Natural killer cell (primary cell): ENCODE results near the gene ATG10. TPM values are rescaled to one million over a fixed set of nuclear protein-coding genes. Genes with fewer than 3 reads are reported as not detected.

Experiments
- ATAC-seq, 3 donors: fragments of 150-1000 bp in 2 of 3; fragments of 200-7000 bp in 1 of 3; cut with Tn5 transposase; 1 replicate in 1 of 3; 2 replicates in 2 of 3; pipeline ENCODE4 v1.10.0; 2021; ENCODE audit warnings: mild to moderate bottlenecking in 2 of 3, moderate library complexity in 2 of 3
- DNase-seq, 2 donors: peaks; one replicate each; pipeline versions ENCODE4 v3.0.0 to v3.0.0-alpha.2; 2013 to 2021; ENCODE audit warnings: mixed read lengths in 1 of 2
- H3K27ac ChIP-seq: one replicate; pipeline ENCODE4 v1.5.1; 2013; ENCODE audit warnings: mild to moderate bottlenecking, low read length
- H3K27me3 ChIP-seq: one replicate; pipeline ENCODE4 v1.6.1; 2013; ENCODE audit warnings: low read length; ENCODE audit not compliant: control insufficient read depth, insufficient read depth
- H3K36me3 ChIP-seq: one replicate; pipeline ENCODE4 v1.6.1; 2013; ENCODE audit warnings: low read length; ENCODE audit not compliant: control insufficient read depth, insufficient read depth
- H3K4me1 ChIP-seq: one replicate; pipeline ENCODE4 v1.6.1; 2013; ENCODE audit warnings: low read length; ENCODE audit not compliant: control insufficient read depth, insufficient read depth
- H3K4me3 ChIP-seq: one replicate; pipeline ENCODE4 v1.5.1; 2013; ENCODE audit warnings: low read length
- H3K9me3 ChIP-seq: one replicate; pipeline ENCODE4 v1.6.1; 2013; ENCODE audit warnings: low read length; ENCODE audit not compliant: control insufficient read depth, insufficient read depth
- H3K27ac Mint-ChIP-seq, 2 donors: one replicate each; pipeline ENCODE4 v1.8.0; 2022; ENCODE audit warnings: mild to moderate bottlenecking in 2 of 2, mixed read lengths in 2 of 2, moderate library complexity in 1 of 2
- H3K27me3 Mint-ChIP-seq, 2 donors: one replicate each; pipeline ENCODE4 v1.8.0; 2022; ENCODE audit warnings: low read depth in 2 of 2, mixed read lengths in 2 of 2
- H3K36me3 Mint-ChIP-seq: one replicate; pipeline ENCODE4 v1.8.0; 2022; ENCODE audit warnings: mixed read lengths
- H3K4me1 Mint-ChIP-seq, 2 donors: one replicate each; pipeline ENCODE4 v1.8.0; 2022; ENCODE audit warnings: mixed read lengths in 2 of 2
- H3K4me3 Mint-ChIP-seq: one replicate; pipeline ENCODE4 v1.8.0; 2022; ENCODE audit warnings: mild to moderate bottlenecking, moderate library complexity, mixed read lengths
- H3K9me3 Mint-ChIP-seq, 2 donors: one replicate each; pipeline ENCODE4 v1.8.0; 2022; ENCODE audit warnings: mixed read lengths in 2 of 2
- CTCF ChIP-seq: fragments of 200-600 bp; IDR thresholded peaks from one replicate; pipeline ENCODE4 v1.8.0; 2022; ENCODE audit warnings: antibody characterized with exemption
- WGBS: methylation state at CpG from one replicate; pipeline ENCODE4 v1.1.7; 2013; ENCODE audit warnings: missing lambda C conversion rate; ENCODE audit not compliant: insufficient coverage; 5-methylcytosine and 5-hydroxymethylcytosine counted together
- intact Hi-C: fragments of 100-400 bp; cut with micrococcal nuclease; formaldehyde crosslinking; loops from one replicate; pipeline ENCODE4 v1.14.2; 2022
- total RNA-seq, 4 donors: library from RNA; stranded (reverse); fragments of 120-200 nt in 1 of 4; gene quantifications; one replicate each; pipeline versions ENCODE4 v1.2.3 to v1.2.4, GENCODE V29; 2013 to 2022

ATG10 gene
- total RNA-seq, 3 donors from 2014 or later (not counting 1 experiment from before 2014, with no cell fraction given) = 9.0 to 11.5 (median 11.4) TPM

GRCh38 chr5:82019342-82020138, 47.7 kb downstream of the ATG10 start:
- Mint-ChIP-seq H3K36me3 (no peaks in the 10 kb centered on the region), H3K4me3 (no peak overlapping the region), H3K4me1 (peaks cover 0 to 7% of the 10 kb centered on the region in 2 donors), H3K9me3 (peaks cover 2 to 3% of the 10 kb centered on the region in 2 donors), H3K27ac (no peak overlapping the region), H3K27me3 (no peaks in the 10 kb centered on the region)
- Histone ChIP-seq H3K4me1 (no peaks in the 10 kb centered on the region), H3K9me3 (no peaks in the 10 kb centered on the region), H3K27me3 (no peaks in the 10 kb centered on the region), H3K4me3 (no peak overlapping the region), H3K36me3 (no peaks in the 10 kb centered on the region), H3K27ac (no peak overlapping the region)
- ATAC-seq = no peak
- intact Hi-C loops = no loop called here
- 48% methylated on average over 3 of the region's 5 CpGs for WGBS
- DNase-seq = no peak
- no peak for TF ChIP-seq CTCF

GRCh38 chr5:82022499-82022898, 50.7 kb downstream of the ATG10 start:
- H3K27me3 Mint-ChIP-seq = no peaks in the 10 kb centered on the region
- WGBS = no CpG with 5 or more reads among the region's 1 CpG

GRCh38 chr5:82023644-82024043, 51.8 kb downstream of the ATG10 start:
- no peaks in the 10 kb centered on the region for H3K4me1 ChIP-seq
- no peaks in the 10 kb centered on the region for H3K9me3 Mint-ChIP-seq
- H3K36me3 Mint-ChIP-seq = no peaks in the 10 kb centered on the region
- H3K27me3 Mint-ChIP-seq = no peaks in the 10 kb centered on the region
- H3K27ac Mint-ChIP-seq = no peak overlapping the region
- no peaks in the 10 kb centered on the region for H3K36me3 ChIP-seq
- no peak for TF ChIP-seq CTCF
- H3K4me3 Mint-ChIP-seq = no peak overlapping the region
- no peak for DNase-seq
- no peak overlapping the region for H3K27ac ChIP-seq
- intact Hi-C loops = no loop called here
- H3K4me1 Mint-ChIP-seq = peaks cover 0 to 4% of the 10 kb centered on the region in 2 donors
- 92% methylated on average over 3 of the region's 3 CpGs for WGBS
- no peak overlapping the region for H3K4me3 ChIP-seq
- no peak for ATAC-seq
- H3K27me3 ChIP-seq = no peaks in the 10 kb centered on the region
- H3K9me3 ChIP-seq = no peaks in the 10 kb centered on the region

More at GRCh38 chr5:82022499-82022898, 50.7 kb downstream of the ATG10 start:
- Histone ChIP-seq H3K4me3 (no peak overlapping the region), H3K27me3 (no peaks in the 10 kb centered on the region), H3K27ac (no peak overlapping the region), H3K9me3 (no peaks in the 10 kb centered on the region), H3K4me1 (no peaks in the 10 kb centered on the region), H3K36me3 (no peaks in the 10 kb centered on the region)
- no peaks in the 10 kb centered on the region for H3K9me3 Mint-ChIP-seq
- no peak overlapping the region for H3K27ac Mint-ChIP-seq
- H3K4me3 Mint-ChIP-seq = no peak overlapping the region
- H3K4me1 Mint-ChIP-seq = peaks cover 0 to 10% of the 10 kb centered on the region in 2 donors
- no peaks in the 10 kb centered on the region for H3K36me3 Mint-ChIP-seq
- ATAC-seq (no peak), DNase-seq (no peak)
- intact Hi-C loops = no loop called here
- TF ChIP-seq CTCF = no peak
